ENCODE measurements around the gene PRICKLE2. TPM values are rescaled to one million over a fixed set of nuclear protein-coding genes. Genes with fewer than 3 reads are reported as not detected.

The PRICKLE2 gene
- total and polyA plus RNA-seq, 2 experiments from 2014 or later: 1.1 to 12.5 TPM

DNA sequence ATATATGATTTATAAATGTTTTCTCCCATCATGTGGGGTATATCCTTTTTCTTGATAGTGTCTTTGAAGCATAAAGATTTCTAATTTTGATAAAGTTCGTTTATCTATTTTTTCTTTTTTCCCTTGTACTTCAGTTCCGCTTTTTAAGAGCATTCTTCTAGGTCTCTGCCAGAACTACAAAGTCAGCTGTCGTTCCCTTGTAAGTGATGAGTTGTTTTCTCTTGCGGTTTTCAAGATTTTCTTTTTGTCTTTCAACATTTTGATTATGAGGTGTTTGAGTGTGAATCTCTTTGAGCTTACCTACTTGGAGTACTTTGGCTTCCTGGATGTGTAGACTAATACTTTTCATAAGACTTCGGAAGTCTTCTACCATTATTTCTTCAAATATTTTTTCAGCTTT is 9.3 kb upstream of the PRICKLE2 start:
- Histone ChIP-seq H3K4me2 (no peak overlapping the region), H3F3A (replicated peaks; ENCODE audit: low read depth) (no peaks in the 10 kb centered on the region), H2AFZ (no peak overlapping the region), H3K27me3 (ENCODE audit: insufficient read depth) (no peaks in the 10 kb centered on the region), H3K79me2 (replicated peaks; ENCODE audit: insufficient read depth) (no peaks in the 10 kb centered on the region), H3K4me1 (ENCODE audit: insufficient read depth) (peaks cover 14% of the 10 kb centered on the region; the same call in 1 of the 2 replicates), H3K27ac (ENCODE audit: low read depth) (no peak overlapping the region), H4K20me1 (replicated peaks; ENCODE audit: insufficient read depth) (no peaks in the 10 kb centered on the region), H3K36me3 (ENCODE audit: insufficient read depth) (no peaks in the 10 kb centered on the region), H3K4me3 (no peak overlapping the region), H3K9me2 (ENCODE audit: insufficient read depth) (peaks cover 15% of the 10 kb centered on the region)
- Mint-ChIP-seq H3K4me3 (no peak overlapping the region), H3K9me3 (peaks cover 11% of the 10 kb centered on the region), H3K27ac (no peak overlapping the region), H3K27me3 (ENCODE audit: insufficient read depth, low read depth, poor library complexity) (peaks cover 2% of the 10 kb centered on the region), H3K4me1 (peaks cover 18% of the 10 kb centered on the region; the same call in 2 of the 3 replicates), H3K36me3 (ENCODE audit: low read depth) (peaks cover 12% of the 10 kb centered on the region)
- no peak for TF ChIP-seq CREB1 (CRISPR knock-in tag; IDR thresholded peaks at IDR 0.05; ENCODE audit: low read depth)
- TF ChIP-seq, protein P1, sequence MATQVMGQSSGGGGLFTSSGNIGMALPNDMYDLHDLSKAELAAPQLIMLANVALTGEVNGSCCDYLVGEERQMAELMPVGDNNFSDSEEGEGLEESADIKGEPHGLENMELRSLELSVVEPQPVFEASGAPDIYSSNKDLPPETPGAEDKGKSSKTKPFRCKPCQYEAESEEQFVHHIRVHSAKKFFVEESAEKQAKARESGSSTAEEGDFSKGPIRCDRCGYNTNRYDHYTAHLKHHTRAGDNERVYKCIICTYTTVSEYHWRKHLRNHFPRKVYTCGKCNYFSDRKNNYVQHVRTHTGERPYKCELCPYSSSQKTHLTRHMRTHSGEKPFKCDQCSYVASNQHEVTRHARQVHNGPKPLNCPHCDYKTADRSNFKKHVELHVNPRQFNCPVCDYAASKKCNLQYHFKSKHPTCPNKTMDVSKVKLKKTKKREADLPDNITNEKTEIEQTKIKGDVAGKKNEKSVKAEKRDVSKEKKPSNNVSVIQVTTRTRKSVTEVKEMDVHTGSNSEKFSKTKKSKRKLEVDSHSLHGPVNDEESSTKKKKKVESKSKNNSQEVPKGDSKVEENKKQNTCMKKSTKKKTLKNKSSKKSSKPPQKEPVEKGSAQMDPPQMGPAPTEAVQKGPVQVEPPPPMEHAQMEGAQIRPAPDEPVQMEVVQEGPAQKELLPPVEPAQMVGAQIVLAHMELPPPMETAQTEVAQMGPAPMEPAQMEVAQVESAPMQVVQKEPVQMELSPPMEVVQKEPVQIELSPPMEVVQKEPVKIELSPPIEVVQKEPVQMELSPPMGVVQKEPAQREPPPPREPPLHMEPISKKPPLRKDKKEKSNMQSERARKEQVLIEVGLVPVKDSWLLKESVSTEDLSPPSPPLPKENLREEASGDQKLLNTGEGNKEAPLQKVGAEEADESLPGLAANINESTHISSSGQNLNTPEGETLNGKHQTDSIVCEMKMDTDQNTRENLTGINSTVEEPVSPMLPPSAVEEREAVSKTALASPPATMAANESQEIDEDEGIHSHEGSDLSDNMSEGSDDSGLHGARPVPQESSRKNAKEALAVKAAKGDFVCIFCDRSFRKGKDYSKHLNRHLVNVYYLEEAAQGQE (IDR thresholded peaks at IDR 0.05; ENCODE audit: unreplicated experiment): no peak
- no peak for TF ChIP-seq STAT1 (IDR thresholded peaks at IDR 0.05; ENCODE audit: unreplicated experiment)
- DNase-seq (ENCODE audit: low spot score) (no peak), ATAC-seq (no peak)

DNA sequence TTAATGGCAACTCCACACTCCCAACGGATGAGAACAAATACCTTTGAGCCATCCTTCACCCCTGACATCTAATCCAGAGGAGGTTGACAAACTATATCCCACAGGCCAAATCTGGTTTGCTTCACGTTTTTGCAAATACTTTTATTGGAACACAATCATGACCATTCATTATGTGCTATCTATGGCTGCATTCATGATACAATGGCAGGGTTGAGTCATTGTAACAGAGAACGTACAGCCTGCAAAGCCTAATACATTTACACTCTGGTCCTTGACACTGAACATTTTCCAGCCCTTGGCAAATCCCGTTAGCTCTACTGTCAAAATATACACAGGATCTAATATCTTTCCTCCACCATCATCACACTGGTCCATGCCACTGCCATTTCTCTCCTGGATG is 7.6 kb upstream of the PRICKLE2 start:
- H3K27me3 ChIP-seq (ENCODE audit: insufficient read depth): no peaks in the 10 kb centered on the region
- Mint-ChIP-seq H3K4me1 (peaks cover 11% of the 10 kb centered on the region; the same call in 2 of the 3 replicates), H3K27ac (no peak overlapping the region), H3K27me3 (ENCODE audit: insufficient read depth, low read depth, poor library complexity) (peaks cover 2% of the 10 kb centered on the region), H3K4me3 (no peak overlapping the region), H3K9me3 (peaks cover 9% of the 10 kb centered on the region), H3K36me3 (ENCODE audit: low read depth) (peaks cover 10% of the 10 kb centered on the region)
- H3K4me2 ChIP-seq: no peak overlapping the region
- no peak overlapping the region for H3K4me3 ChIP-seq
- no peak overlapping the region for H2AFZ ChIP-seq
- H3K27ac ChIP-seq (ENCODE audit: low read depth): no peak overlapping the region
- H4K20me1 ChIP-seq (replicated peaks; ENCODE audit: insufficient read depth): no peaks in the 10 kb centered on the region
- H3K4me1 ChIP-seq (ENCODE audit: insufficient read depth): no peaks in the 10 kb centered on the region
- H3K36me3 ChIP-seq (ENCODE audit: insufficient read depth): no peaks in the 10 kb centered on the region
- no peaks in the 10 kb centered on the region for H3F3A ChIP-seq (replicated peaks; ENCODE audit: low read depth)
- H3K79me2 ChIP-seq (replicated peaks; ENCODE audit: insufficient read depth): no peaks in the 10 kb centered on the region
- ATAC-seq (no peak), DNase-seq (ENCODE audit: low spot score) (no peak)
- peaks cover 13% of the 10 kb centered on the region for H3K9me2 ChIP-seq (ENCODE audit: insufficient read depth)
- TF ChIP-seq EZH2 (IDR thresholded peaks at IDR 0.05; ENCODE audit: low read depth, unreplicated experiment) (no peak), NANOG (IDR thresholded peaks at IDR 0.05; ENCODE audit: borderline replicate concordance) (no peak), STAT1 (IDR thresholded peaks at IDR 0.05; ENCODE audit: unreplicated experiment) (no peak)
- TF ChIP-seq, protein P2, sequence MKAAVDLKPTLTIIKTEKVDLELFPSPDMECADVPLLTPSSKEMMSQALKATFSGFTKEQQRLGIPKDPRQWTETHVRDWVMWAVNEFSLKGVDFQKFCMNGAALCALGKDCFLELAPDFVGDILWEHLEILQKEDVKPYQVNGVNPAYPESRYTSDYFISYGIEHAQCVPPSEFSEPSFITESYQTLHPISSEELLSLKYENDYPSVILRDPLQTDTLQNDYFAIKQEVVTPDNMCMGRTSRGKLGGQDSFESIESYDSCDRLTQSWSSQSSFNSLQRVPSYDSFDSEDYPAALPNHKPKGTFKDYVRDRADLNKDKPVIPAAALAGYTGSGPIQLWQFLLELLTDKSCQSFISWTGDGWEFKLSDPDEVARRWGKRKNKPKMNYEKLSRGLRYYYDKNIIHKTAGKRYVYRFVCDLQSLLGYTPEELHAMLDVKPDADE (IDR thresholded peaks at IDR 0.05): no peak
- TF ChIP-seq, protein P1 (IDR thresholded peaks at IDR 0.05; ENCODE audit: unreplicated experiment): no peak
- TF ChIP-seq, protein P3, sequence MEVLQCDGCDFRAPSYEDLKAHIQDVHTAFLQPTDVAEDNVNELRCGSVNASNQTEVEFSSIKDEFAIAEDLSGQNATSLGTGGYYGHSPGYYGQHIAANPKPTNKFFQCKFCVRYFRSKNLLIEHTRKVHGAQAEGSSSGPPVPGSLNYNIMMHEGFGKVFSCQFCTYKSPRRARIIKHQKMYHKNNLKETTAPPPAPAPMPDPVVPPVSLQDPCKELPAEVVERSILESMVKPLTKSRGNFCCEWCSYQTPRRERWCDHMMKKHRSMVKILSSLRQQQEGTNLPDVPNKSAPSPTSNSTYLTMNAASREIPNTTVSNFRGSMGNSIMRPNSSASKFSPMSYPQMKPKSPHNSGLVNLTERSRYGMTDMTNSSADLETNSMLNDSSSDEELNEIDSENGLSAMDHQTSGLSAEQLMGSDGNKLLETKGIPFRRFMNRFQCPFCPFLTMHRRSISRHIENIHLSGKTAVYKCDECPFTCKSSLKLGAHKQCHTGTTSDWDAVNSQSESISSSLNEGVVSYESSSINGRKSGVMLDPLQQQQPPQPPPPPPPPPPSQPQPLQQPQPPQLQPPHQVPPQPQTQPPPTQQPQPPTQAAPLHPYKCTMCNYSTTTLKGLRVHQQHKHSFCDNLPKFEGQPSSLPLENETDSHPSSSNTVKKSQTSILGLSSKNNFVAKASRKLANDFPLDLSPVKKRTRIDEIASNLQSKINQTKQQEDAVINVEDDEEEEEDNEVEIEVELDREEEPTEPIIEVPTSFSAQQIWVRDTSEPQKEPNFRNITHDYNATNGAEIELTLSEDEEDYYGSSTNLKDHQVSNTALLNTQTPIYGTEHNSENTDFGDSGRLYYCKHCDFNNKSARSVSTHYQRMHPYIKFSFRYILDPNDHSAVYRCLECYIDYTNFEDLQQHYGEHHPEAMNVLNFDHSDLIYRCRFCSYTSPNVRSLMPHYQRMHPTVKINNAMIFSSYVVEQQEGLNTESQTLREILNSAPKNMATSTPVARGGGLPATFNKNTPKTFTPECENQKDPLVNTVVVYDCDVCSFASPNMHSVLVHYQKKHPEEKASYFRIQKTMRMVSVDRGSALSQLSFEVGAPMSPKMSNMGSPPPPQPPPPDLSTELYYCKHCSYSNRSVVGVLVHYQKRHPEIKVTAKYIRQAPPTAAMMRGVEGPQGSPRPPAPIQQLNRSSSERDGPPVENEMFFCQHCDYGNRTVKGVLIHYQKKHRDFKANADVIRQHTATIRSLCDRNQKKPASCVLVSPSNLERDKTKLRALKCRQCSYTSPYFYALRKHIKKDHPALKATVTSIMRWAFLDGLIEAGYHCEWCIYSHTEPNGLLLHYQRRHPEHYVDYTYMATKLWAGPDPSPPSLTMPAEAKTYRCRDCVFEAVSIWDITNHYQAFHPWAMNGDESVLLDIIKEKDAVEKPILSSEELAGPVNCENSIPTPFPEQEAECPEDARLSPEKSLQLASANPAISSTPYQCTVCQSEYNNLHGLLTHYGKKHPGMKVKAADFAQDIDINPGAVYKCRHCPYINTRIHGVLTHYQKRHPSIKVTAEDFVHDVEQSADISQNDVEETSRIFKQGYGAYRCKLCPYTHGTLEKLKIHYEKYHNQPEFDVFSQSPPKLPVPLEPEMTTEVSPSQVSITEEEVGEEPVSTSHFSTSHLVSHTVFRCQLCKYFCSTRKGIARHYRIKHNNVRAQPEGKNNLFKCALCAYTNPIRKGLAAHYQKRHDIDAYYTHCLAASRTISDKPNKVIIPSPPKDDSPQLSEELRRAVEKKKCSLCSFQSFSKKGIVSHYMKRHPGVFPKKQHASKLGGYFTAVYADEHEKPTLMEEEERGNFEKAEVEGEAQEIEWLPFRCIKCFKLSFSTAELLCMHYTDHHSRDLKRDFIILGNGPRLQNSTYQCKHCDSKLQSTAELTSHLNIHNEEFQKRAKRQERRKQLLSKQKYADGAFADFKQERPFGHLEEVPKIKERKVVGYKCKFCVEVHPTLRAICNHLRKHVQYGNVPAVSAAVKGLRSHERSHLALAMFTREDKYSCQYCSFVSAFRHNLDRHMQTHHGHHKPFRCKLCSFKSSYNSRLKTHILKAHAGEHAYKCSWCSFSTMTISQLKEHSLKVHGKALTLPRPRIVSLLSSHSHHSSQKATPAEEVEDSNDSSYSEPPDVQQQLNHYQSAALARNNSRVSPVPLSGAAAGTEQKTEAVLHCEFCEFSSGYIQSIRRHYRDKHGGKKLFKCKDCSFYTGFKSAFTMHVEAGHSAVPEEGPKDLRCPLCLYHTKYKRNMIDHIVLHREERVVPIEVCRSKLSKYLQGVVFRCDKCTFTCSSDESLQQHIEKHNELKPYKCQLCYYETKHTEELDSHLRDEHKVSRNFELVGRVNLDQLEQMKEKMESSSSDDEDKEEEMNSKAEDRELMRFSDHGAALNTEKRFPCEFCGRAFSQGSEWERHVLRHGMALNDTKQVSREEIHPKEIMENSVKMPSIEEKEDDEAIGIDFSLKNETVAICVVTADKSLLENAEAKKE (CRISPR knock-in tag; IDR thresholded peaks at IDR 0.05): no peak

Measured in GM23338 (cell line).